Stimulated activated CD4-positive, alpha-beta T cell treated with anti-CD3 and anti-CD28 coated beads, Interleukin-1b, Interleukin-23, amount 100 ng/mL, for 1 hour (primary cell): ENCODE data around the gene WWOX.

Experiments used
- DNase-seq, 2 donors: peaks; one replicate each; pipeline ENCODE4 v3.0.0-alpha.2; 2020; ENCODE audit warnings: low read depth in 2 of 2

WWOX gene

DNA sequence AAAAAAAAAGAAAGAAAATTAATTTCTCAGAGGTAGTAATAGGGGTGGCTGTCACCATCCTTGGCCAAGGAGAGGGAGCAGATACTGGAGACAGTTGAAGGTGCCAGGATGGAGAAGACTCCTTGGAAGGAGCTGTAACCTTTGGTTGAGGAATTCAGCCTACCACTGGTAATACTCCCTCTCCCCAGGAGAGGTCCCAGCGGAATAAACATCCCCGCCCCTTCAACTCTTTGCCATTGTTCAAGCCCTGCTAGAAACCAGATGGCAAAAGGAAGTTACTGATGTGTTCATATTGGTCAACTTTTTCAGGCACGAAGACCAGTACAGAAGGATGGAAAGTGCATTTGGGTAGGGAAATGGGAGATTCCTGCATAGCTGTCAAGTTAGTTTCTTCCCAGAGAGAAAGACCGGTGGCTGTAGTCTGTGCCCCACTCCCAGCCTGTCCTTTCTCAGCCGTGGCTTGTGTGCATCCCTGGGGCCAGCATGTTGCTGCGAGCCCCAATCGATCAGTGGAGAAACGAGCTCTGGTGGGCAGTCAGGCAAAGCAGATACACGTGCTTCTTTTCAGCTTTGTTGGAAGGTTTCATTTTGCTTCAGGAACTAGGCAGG lies 889.0 kb downstream of the WWOX start:
- DNase-seq, result no peak

- DNase-seq, result no peak
Measured at GRCh38 chr16:78990309-78990701, 890.9 kb downstream of the WWOX start.

GRCh38 chr16:78992001-78992400 lies 892.5 kb downstream of the WWOX start:
- no peak for DNase-seq

DNA sequence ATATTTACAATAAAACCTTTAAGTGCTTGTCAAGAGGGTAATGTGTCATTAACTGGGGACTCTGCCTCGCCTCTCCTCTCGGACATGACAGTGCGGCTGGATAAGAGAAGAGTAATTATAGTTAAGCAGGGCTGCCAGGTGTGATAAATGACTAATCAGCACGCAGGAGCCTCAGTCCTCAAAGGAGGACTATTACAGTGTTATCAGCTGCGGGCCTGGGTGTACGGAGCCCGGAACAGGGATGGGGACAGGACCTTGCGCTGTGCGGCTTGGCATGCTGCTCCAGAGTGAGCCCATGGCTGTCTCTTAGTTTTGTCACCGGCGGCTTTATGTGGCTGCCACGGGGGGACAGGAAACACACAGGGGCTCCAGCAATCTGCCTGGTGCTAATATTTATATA lies 893.9 kb downstream of the WWOX start:
- no peak for DNase-seq

DNA sequence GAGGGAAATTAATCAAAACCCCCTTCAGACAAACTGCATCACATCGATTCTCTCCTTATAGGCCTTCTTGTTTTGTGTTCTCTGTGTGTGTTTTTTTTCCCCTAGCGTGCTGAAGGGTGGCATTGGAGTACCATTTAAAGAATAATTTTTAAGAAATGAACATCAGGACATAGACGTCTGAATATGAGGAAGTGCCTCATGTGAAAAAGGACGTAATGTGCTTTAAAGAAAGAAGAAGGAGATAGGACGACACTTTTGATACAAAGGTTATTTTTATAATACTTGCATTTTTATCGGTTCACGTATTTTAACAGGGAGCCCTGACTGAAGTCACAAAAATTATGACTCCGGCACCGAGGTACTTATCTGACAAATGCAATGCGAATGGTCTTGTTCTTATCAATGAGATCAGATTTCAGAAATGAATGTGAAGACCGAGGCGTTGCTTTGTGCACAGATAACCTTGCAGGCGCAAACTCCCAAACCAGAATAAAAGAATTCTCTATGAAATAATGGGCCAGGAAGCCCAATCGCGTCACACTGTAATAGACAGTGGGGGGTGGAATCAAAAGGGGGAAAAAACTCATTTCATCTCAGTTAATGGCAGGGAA lies 894.8 kb downstream of the WWOX start:
- DNase-seq, result no peak

DNA sequence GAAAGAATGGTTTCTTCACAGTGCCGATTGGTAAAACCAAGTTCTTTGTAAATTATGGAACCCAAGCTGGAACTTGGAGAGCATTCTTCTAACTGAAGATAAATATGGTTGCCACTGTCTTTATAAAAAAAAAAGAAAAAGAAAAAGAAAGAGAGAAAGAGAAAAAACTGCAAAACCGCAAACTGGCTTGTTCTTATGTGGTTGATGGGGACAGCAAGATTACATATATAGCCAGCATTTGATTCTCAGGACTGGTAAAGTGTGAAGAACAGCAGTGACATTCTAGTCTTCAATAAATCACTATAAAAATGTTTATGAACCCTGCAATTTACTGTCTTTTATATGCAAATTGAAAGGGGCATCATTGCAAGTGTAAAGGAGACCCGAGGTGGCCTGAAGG lies 896.0 kb downstream of the WWOX start:
- DNase-seq, result no peak

- no peak for DNase-seq
Measured at GRCh38 chr16:78996790-78997189, 897.3 kb downstream of the WWOX start.

DNA sequence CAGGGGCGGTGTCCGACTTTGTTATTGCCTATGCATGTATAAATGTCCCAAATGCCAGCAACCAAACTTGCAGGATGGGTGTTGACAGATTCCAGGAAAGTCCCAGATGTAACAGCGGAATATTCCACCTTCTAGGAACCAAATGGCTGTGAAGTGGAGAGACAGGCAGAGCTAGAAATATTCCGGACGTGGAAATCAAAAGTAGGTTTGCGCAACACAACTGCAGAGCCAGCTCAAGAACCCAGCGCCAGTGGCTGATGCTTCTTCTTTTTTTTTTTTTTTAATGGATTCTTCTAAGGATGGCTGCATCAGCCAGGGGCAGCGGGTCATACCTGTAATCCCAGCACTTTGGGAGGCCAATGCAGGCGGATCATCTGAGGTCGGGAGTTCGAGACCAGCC lies 899.4 kb downstream of the WWOX start:
- DNase-seq, result no peak

DNA sequence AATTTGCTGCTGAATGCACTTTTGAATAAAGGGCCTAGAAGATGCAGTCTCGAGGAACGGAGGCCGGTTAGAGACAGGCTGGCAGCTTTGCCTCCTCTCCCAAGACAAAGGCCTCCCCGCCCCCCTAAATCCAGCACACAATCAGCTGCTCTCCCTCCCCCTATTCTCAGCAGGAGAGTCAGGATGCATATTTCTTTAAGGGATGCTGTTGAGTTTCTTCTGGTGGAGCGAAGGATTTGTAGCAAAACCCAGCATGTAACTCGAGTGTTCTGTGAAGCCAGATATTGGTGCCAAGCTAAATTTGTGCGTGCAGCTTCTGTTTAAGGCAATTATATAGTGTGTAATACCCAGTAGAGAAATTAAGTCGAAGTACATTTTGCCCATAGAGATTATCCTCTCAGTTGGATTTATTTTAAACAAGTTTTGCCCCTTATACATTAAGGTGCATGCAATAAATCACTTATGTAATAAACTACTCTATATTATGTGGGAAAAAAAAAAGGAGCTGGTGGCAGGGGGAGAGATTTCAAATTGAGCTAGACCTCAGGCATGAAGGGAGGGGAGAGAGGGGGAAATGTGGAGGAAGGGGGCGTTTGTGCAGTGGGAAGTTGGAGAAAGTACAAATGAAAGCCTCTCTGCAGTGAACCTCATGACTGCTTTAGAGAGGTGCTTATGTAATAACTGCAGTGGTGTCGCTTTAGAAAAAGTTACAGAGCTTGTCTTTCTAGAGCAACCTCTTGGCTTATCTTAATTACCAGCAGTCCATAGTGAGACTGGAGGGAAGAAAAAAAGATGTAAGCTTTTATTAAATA lies 901.9 kb downstream of the WWOX start:
- DNase-seq, result no peak

DNA sequence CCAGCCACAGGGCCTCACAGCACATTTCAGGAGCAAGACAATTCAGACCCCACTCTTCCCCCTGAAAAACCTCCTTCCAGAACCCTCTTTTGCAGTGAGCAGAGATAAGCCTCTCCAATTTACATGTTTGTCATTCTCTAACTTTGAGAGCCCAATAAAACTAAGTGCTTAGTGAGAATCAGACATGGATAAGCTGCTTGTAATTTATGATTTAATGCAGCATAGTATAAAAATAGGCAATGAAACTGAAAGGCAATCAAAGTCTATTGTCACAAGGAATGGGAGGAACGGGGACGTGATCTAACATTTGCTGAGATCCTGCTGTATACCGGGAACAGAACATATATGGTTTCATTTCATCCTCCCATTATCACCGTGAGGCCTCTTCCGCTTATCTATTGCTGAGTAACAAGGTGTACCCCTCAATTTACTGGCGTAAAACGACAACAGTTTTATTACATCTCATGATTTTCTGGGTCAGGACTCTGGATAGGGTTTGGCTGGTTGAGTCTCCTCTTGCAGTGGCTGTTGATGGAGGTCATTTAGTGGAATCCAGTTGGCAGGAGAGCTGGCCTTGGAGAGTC lies 903.7 kb downstream of the WWOX start:
- DNase-seq, result no peak

- DNase-seq, result no peak
Measured at GRCh38 chr16:79004309-79004708, 904.9 kb downstream of the WWOX start.

DNA sequence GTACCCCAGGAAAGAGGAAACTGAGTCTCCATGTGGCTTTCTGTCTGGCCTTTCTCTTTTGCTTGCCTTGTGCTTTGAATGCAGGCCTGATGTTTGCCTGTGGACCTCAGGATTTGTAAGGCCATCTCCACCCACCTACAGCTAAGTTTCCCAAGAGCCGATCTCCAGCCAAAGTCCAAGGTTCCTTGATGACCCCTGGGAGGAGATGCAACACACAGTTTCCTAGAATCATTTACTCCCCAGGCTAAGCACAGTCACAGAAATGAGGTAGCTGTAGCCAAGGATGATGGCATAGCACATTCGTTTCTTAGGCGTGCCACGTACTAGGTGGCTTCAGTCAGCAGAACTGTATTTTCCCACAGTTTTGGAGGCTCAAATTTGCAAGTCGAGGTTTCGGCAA lies 905.6 kb downstream of the WWOX start:
- no peak for DNase-seq

DNA sequence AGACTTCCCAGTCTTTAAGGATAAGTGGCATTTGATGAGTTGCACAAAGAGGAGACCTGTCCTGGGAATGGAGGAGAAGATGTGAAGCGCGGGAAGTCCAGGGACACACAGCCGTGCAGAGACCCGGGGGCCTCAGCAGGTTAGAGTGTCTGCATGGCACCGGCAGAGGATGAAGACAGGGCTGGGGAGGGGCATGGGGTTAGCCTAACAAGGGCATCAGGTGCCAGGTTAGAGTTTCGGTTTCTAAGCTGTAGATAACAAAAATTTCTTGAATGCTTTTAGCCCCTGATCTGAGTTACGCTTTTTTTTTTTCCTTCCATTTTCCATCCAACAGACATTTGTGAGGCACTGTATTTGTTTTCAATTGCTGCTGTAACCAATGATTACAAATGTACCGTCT lies 906.8 kb downstream of the WWOX start:
- DNase-seq, result no peak

DNA sequence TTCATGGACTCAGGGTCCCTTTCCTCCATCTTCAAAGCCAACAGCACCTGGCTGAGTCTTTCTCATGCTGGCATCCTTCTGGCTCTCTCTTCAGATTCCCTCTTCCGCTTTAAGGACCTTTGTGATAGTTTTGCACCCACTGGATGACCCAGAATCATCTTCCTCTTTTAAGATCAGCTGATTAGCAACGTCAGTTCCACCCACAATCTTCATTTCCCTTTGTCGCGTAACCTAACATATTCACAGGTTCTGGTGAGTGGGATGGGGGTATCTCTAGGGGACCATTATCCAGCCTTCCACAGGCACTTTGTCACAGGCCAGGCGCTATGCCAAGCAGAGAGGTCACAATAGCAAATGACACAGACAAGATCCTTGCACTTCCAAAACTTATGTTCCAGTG lies 907.3 kb downstream of the WWOX start:
- DNase-seq, result no peak

DNA sequence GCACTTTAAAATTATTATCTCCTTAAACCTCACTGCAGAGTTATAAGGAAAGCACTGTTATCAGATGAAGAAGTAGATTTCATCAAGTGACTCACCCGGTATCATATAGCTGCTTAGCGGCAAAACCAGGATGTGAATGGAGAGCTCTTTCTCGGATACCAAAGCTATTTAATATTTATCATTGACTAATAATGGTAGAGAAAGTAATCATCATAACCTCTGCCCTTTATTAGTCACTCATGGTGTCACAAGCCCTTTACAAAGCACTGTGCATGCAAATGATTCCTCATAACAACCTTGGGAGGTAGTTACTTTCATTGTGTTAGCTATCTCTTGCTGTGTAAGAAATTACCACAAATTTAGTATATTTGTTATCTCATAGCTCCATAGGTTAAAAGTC lies 908.2 kb downstream of the WWOX start:
- no peak for DNase-seq

- no peak for DNase-seq
Measured at GRCh38 chr16:79008036-79008868, 908.8 kb downstream of the WWOX start.

GRCh38 chr16:79008869-79009179 lies 909.4 kb downstream of the WWOX start:
- no peak for DNase-seq

DNA sequence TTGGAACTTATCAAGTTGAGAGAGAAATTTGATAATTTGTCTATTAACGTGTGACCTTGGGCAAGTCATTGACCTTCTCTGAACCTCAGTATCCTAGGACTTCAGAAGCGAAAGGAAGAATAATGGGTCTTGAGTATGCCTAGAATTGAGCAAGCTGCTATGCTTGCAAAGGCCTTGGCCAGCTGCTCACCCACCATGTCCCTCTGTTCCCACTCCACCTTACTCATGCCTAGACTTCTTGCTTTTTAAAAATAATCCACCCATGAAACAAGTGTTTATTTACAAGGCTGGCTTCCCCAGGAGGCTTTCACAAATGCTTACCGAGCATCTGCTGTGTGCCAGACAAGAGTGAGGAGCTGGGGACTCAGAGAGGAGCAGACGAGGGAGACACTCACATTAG lies 910.4 kb downstream of the WWOX start:
- DNase-seq, result no peak

GRCh38 chr16:79011282-79011681 lies 911.8 kb downstream of the WWOX start:
- DNase-seq, result no peak

- DNase-seq, result no peak
Measured at GRCh38 chr16:79012671-79013434, 913.4 kb downstream of the WWOX start.

DNA sequence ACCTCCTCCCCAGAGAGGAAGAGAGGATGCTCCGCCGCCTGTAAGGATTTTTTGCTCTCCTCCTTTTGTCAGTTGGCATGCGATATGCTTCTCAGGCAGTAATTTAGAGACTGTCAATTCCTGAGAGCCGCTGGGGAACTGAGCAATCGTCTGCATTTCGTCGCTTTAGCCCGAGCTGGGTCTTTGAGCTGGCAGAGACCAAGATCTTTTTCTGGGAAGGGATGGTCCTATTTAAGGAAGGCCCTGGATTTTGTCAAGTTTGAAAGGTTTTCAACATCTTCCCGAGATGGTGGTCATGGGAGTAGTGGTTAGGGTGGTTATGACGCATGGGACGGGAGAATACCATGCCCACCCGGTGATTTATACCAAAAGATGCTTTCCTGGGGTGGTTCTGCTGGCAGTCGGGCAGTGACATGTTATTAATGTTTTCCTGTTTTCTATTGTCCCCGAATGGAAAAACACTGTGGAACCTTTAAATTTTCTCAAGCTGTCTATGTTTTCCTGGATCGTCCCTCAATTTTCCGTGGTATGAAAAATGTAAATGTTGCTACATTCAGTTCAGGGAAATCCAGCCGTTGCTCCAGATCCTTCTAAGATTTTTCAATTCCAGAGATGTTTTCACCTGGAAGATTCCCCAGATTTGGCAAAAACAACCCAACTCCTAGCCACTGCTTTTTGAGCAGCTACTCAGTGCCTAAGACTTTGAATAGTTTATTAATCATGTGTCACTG lies 914.6 kb downstream of the WWOX start:
- DNase-seq, result no peak
